ENCODE results near the gene LHFPL5.

The LHFPL5 gene

DNA sequence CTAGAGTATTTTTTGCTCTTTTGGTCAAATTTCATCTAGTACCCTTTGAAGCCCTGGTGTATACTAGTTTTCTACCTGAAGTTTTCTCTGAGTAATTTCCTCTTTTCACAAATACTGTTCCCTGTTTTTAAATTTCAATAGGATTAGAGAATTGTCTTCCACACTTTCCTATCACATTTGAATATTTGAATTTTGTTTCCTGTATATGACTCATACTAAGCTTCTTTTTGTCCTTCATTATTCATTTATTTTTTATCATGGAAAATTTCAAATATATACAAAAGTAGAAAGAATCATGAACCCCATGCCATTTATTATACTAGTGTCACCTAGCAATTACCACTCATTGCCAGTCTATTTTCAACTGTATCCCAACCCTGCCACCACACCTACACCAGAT, 52.7 kb downstream of the LHFPL5 start:
- no peak for DNase-seq

DNA sequence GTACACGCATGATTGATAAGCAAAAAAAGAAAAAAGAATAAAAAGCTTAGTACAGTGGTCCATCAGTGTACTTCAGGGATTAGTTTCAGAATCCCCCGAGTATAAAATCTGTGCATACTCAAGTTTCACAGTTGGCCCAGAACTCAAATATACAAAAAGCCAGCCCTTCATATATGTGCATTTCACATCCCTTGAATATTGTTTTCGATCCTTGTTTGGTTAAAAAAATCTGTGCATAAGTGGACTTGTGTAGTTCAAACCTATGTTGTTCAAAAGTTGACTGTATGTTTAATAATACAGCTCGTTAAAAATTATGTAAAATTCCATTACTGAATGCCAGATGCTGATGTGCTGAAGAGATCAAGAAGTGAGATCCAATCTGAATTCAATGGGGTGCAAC, 54.2 kb downstream of the LHFPL5 start:
- DNase-seq: no peak
